Neuronal stem cell (in vitro differentiated cells): ENCODE measurements around the gene RAB11FIP3.

Source experiments
- DNase-seq: peaks from one replicate; pipeline ENCODE4 v3.0.0-alpha.2; 2013; ENCODE audit warnings: low spot score
- H2AFZ ChIP-seq: one replicate; pipeline ENCODE4 v1.6.1; 2013; ENCODE audit warnings: mild to moderate bottlenecking, low read length, inconsistent platforms
- H2AK5ac ChIP-seq: 2 replicates; pipeline ENCODE4 v1.6.1; 2013; ENCODE audit warnings: low read depth, mild to moderate bottlenecking, inconsistent platforms, low read length, moderate library complexity, mixed read lengths
- H2BK120ac ChIP-seq: 2 replicates; pipeline ENCODE4 v1.6.1; 2013; ENCODE audit warnings: low read depth, mild to moderate bottlenecking, inconsistent platforms, low read length, moderate library complexity, mixed read lengths
- H2BK12ac ChIP-seq: one replicate; pipeline ENCODE4 v1.6.1; 2013; ENCODE audit warnings: low read length, inconsistent platforms
- H2BK15ac ChIP-seq: 2 replicates; pipeline ENCODE4 v1.6.1; 2013; ENCODE audit warnings: mild to moderate bottlenecking, low read length, inconsistent platforms, mixed read lengths
- H2BK5ac ChIP-seq: one replicate; pipeline ENCODE4 v1.6.1; 2013; ENCODE audit warnings: inconsistent platforms, mild to moderate bottlenecking, low read length, moderate library complexity
- H3K14ac ChIP-seq: one replicate; pipeline ENCODE4 v1.6.1; 2013; ENCODE audit warnings: low read length, inconsistent platforms
- H3K18ac ChIP-seq: 2 replicates; pipeline ENCODE4 v1.6.1; 2013; ENCODE audit warnings: low read length, inconsistent platforms
- H3K23ac ChIP-seq: 2 replicates; pipeline ENCODE4 v1.6.1; 2013; ENCODE audit warnings: low read depth, mild to moderate bottlenecking, mixed read lengths, low read length, inconsistent platforms; ENCODE audit not compliant: poor library complexity
- H3K27ac ChIP-seq: replicated peaks from 3 replicates; pipeline ENCODE4 v1.5.1; 2013; ENCODE audit warnings: low read length, inconsistent platforms
- H3K27me3 ChIP-seq, 3 experiments: 2 replicates each; pipeline ENCODE4 v1.6.1; 2013; ENCODE audit warnings: low read length in 3 of 3, mild to moderate bottlenecking in 2 of 3, inconsistent platforms in 1 of 3, low read depth in 1 of 3, mixed read lengths in 1 of 3, moderate library complexity in 1 of 3; ENCODE audit not compliant: control insufficient read depth in 3 of 3, insufficient read depth in 3 of 3
- H3K36me3 ChIP-seq, 2 donors: replicated peaks in 1 of 2; 2 replicates each; pipeline ENCODE4 v1.6.1; 2013; ENCODE audit warnings: low read length in 2 of 2; ENCODE audit not compliant: control insufficient read depth in 2 of 2, insufficient read depth in 2 of 2
- H3K4ac ChIP-seq: 2 replicates; pipeline ENCODE4 v1.6.1; 2013; ENCODE audit warnings: inconsistent platforms, mild to moderate bottlenecking, low read length, moderate library complexity
- H3K4me1 ChIP-seq, 2 donors: 1 replicate in 1 of 2; 2 replicates in 1 of 2; pipeline ENCODE4 v1.6.1; 2013; ENCODE audit warnings: low read length in 2 of 2, low read depth in 1 of 2; ENCODE audit not compliant: control insufficient read depth in 2 of 2, insufficient read depth in 1 of 2
- H3K4me2 ChIP-seq: one replicate; pipeline ENCODE4 v1.6.1; 2013; ENCODE audit warnings: mild to moderate bottlenecking, low read length, inconsistent platforms; ENCODE audit not compliant: insufficient read depth, poor library complexity, severe bottlenecking
- H3K4me3 ChIP-seq, 2 donors: 2 replicates each; pipeline ENCODE4 v1.5.1; 2013; ENCODE audit warnings: low read length in 2 of 2, mild to moderate bottlenecking in 2 of 2, inconsistent platforms in 1 of 2, moderate library complexity in 1 of 2
- H3K79me1 ChIP-seq: one replicate; pipeline ENCODE4 v1.6.1; 2013; ENCODE audit warnings: low read depth, mild to moderate bottlenecking, inconsistent platforms, low read length, moderate library complexity
- H3K9ac ChIP-seq: one replicate; pipeline ENCODE4 v1.6.1; 2013; ENCODE audit warnings: mild to moderate bottlenecking, low read depth, low read length, inconsistent platforms; ENCODE audit not compliant: poor library complexity
- H3K9me3 ChIP-seq, 2 donors: replicated peaks in 1 of 2; 2 replicates each; pipeline versions ENCODE3 to v1.6.1; 2013; ENCODE audit warnings: low read length in 2 of 2, mild to moderate bottlenecking in 2 of 2, inconsistent platforms in 1 of 2, low read depth in 1 of 2, mixed read lengths in 1 of 2, moderate library complexity in 1 of 2; ENCODE audit not compliant: control insufficient read depth in 2 of 2, insufficient read depth in 1 of 2
- H4K8ac ChIP-seq: one replicate; pipeline ENCODE4 v1.6.1; 2013; ENCODE audit warnings: low read depth, mild to moderate bottlenecking, inconsistent platforms, low read length, moderate library complexity
- H4K91ac ChIP-seq: one replicate; pipeline ENCODE4 v1.6.1; 2013; ENCODE audit warnings: low read length, low read depth, mild to moderate bottlenecking, inconsistent platforms; ENCODE audit not compliant: poor library complexity
- WGBS, 2 donors: extraction: QIAGEN DNeasy Blood & Tissue Kit; methylation state at CpG; one replicate each; pipeline ENCODE4 v1.1.7; 2013; ENCODE audit warnings: missing lambda C conversion rate in 2 of 2, mixed read lengths in 1 of 2; ENCODE audit not compliant: insufficient read length in 2 of 2, insufficient replicate concordance in 1 of 2; ENCODE audit errors: extremely low coverage in 2 of 2; 5-methylcytosine and 5-hydroxymethylcytosine counted together

The RAB11FIP3 gene

DNA sequence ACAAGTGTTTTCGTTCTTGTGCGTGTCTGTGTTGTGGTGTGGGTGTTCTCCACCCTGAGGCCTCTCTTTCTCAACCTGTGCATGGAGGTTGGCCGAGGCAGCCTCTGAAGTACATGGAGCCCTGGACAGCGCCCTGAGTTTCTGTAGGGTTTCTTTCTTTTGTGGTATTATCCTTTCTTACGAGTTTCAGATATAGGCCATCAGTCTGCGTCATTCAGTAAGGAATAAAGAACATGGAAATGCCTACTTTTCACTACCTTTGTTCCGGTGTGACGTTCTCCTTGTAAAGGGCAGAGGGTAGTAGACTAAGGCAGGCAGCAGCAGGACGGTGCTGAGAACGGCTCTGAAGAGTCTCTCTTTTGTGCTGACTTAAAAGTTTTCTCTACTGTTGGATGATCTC, 18.6 kb downstream of the RAB11FIP3 start:
- H2BK5ac ChIP-seq, result no peak overlapping the region
- no peak overlapping the region for H3K4me3 ChIP-seq
- no peak overlapping the region for H3K14ac ChIP-seq
- H2AK5ac ChIP-seq, result no peak overlapping the region
- H3K9me3 ChIP-seq, result no peaks in the 10 kb centered on the region
- H3K9ac ChIP-seq, result no peak overlapping the region
- H2BK120ac ChIP-seq, result no peak overlapping the region
- H3K27ac ChIP-seq, result no peak overlapping the region
- WGBS, 2 donors, result no CpG with 5 or more reads among the region's 10 CpGs
- no peak overlapping the region for H3K4ac ChIP-seq
- no peak overlapping the region for H2BK12ac ChIP-seq
- H2BK15ac ChIP-seq, result no peak overlapping the region
- no peak overlapping the region for H3K4me2 ChIP-seq
- peaks cover 16% of the 10 kb centered on the region for H3K79me1 ChIP-seq
- H3K18ac ChIP-seq, result no peak overlapping the region
- peaks cover 5 to 7% of the 10 kb centered on the region in 2 donors for H3K4me1 ChIP-seq
- H3K27me3 ChIP-seq, result no peaks in the 10 kb centered on the region
- no peak overlapping the region for H3K23ac ChIP-seq
- no peak overlapping the region for H4K8ac ChIP-seq
- no peak overlapping the region for H4K91ac ChIP-seq
- no peak for DNase-seq
- H3K36me3 ChIP-seq, result peaks cover 9 to 39% of the 10 kb centered on the region in 2 donors
- H2AFZ ChIP-seq, result no peak overlapping the region

DNA sequence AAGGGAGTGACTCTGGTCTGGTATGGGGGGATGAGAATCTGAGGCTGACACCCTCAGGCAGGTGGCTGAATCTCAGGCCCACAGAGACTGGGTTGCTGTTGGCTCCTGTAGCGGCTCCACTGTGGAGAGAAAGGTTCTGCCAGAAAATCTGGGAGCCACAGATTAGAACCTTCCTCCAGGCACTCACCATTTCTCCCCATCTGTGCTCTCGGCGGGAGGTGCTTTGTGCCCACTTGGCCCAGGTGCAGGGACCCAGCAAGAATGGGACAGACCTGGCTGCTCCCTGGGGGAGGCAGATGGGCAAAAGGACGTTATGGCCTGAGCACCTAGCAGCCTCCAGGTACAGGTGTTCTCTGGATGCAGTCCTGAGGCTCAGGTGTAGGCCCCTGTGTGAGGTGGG, 20.1 kb downstream of the RAB11FIP3 start:
- no peak overlapping the region for H3K4me2 ChIP-seq
- peak overlapping the region; percentile 8 for H3K18ac ChIP-seq
- WGBS, 2 donors, result no CpG with 5 or more reads among the region's 4 CpGs
- H3K79me1 ChIP-seq, result peaks cover 17% of the 10 kb centered on the region
- no peak overlapping the region for H3K14ac ChIP-seq
- peak overlapping the region; percentile 68 for H3K23ac ChIP-seq
- H2AFZ ChIP-seq, result no peak overlapping the region
- no peak overlapping the region for H4K91ac ChIP-seq
- H2BK12ac ChIP-seq, result no peak overlapping the region
- H3K27me3 ChIP-seq, result no peaks in the 10 kb centered on the region
- H3K4me1 ChIP-seq, result peaks cover 5 to 13% of the 10 kb centered on the region in 2 donors
- no peak overlapping the region for H3K27ac ChIP-seq
- no peaks in the 10 kb centered on the region for H3K9me3 ChIP-seq
- H2BK15ac ChIP-seq, result no peak overlapping the region
- H3K4me3 ChIP-seq, result no peak overlapping the region
- DNase-seq, result no peak
- no peak overlapping the region for H3K4ac ChIP-seq
- H2BK5ac ChIP-seq, result no peak overlapping the region
- H3K36me3 ChIP-seq, result peaks cover 5 to 29% of the 10 kb centered on the region in 2 donors
- H2BK120ac ChIP-seq, result peak overlapping the region; percentile 67
- no peak overlapping the region for H4K8ac ChIP-seq
- H3K9ac ChIP-seq, result peak overlapping the region; percentile 30
- H2AK5ac ChIP-seq, result no peak overlapping the region

DNA sequence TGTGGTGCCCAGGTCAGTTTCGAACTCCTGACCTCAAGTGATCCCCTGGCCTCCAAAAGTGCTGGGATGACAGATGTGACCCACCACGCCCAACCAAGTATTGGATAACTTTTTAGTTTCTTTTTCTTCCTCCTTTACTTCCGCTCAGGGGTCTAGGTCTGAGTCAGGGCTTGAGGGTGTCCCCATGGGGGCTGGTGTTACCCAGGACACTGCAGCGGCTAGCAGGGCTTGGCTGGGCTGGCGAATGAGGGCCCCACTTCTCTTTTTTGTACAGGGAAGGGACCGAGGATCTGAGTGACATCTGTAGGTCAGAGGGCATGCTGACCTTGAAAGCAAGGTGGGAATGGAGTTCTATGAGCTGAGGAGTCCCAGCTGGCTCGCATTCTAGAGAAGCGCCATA, 24.9 kb downstream of the RAB11FIP3 start:
- no CpG with 5 or more reads among the region's 8 CpGs for WGBS, 2 donors
- no peak overlapping the region for H3K9ac ChIP-seq
- no peak for DNase-seq

DNA sequence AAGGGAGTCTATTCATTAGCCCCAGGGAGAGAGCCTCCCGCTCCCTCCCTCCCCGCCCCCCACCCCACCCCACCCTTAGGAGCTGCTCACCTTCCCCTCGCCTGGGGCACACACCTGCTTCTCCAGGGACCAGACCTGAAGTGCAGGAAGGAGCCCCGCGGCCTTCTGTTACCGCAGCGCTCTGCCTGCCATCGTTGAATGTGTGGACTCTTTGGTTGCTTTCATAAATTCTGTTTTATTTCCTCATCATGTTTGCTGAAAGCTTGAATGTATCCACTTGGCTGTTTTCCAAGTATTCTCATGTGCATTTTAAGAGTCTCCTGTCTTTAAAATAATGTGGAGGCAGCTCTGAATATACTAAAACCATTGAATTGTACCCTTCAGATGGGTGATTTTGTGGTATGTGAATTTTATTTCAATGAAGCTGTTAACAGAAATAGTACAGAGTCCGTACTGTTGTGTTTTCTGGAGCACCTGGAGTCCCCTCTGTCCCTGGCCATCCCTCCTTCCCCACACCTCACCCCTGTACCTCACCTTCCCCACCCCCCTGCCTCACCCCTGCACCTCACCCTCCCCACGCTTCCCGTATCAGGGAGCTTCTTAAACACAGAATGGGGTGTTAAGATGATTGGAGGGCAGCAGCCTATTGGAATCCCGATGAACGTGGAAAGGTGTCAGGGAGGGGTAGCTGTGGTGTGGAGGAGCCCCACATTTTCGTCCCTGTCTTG, 25.5 kb downstream of the RAB11FIP3 start:
- peaks cover 12% of the 10 kb centered on the region for H3K79me1 ChIP-seq
- peaks cover 2 to 17% of the 10 kb centered on the region in 2 donors for H3K36me3 ChIP-seq
- H2BK120ac ChIP-seq, result no peak overlapping the region
- no peak overlapping the region for H2BK5ac ChIP-seq
- no peak overlapping the region for H3K23ac ChIP-seq
- H2BK12ac ChIP-seq, result no peak overlapping the region
- H3K4ac ChIP-seq, result no peak overlapping the region
- no CpG with 5 or more reads among the region's 14 CpGs for WGBS, 2 donors
- peaks cover 0 to 6% of the 10 kb centered on the region in 2 donors for H3K4me1 ChIP-seq
- H3K18ac ChIP-seq, result no peak overlapping the region
- no peaks in the 10 kb centered on the region for H3K27me3 ChIP-seq
- no peak overlapping the region for H3K4me3 ChIP-seq
- no peak overlapping the region for H2AFZ ChIP-seq
- no peak overlapping the region for H4K91ac ChIP-seq
- no peaks in the 10 kb centered on the region for H3K9me3 ChIP-seq
- no peak overlapping the region for H3K14ac ChIP-seq
- no peak overlapping the region for H3K9ac ChIP-seq
- H4K8ac ChIP-seq, result no peak overlapping the region
- no peak for DNase-seq
- no peak overlapping the region for H2BK15ac ChIP-seq
- no peak overlapping the region for H3K4me2 ChIP-seq
- H3K27ac ChIP-seq, result no peak overlapping the region
- no peak overlapping the region for H2AK5ac ChIP-seq

More for the DNA sequence above, 24.9 kb downstream of the RAB11FIP3 start:
- Histone ChIP-seq H3K4ac (no peak overlapping the region), H2AFZ (no peak overlapping the region), H3K79me1 (peaks cover 14% of the 10 kb centered on the region), H3K9me3 (no peaks in the 10 kb centered on the region), H3K36me3 (peaks cover 2 to 12% of the 10 kb centered on the region in 2 donors), H2AK5ac (no peak overlapping the region), H3K18ac (no peak overlapping the region), H3K27ac (no peak overlapping the region), H2BK120ac (no peak overlapping the region), H3K27me3 (no peaks in the 10 kb centered on the region), H3K23ac (no peak overlapping the region), H4K8ac (no peak overlapping the region), H2BK15ac (no peak overlapping the region), H3K4me2 (no peak overlapping the region), H3K4me3 (no peak overlapping the region), H3K4me1 (peaks cover 0 to 6% of the 10 kb centered on the region in 2 donors), H3K14ac (no peak overlapping the region), H2BK12ac (no peak overlapping the region), H4K91ac (no peak overlapping the region), H2BK5ac (no peak overlapping the region)
